AG04450 (cell line): ENCODE results near the gene DNHD1. TPM values are rescaled to one million over a fixed set of nuclear protein-coding genes. Genes with fewer than 3 reads are reported as not detected.

Experiments used
- CTCF ChIA-PET: fragments of 300-600, 350-600 bp; formaldehyde crosslinking; extraction: SDS; loops from one replicate; lab custom pipeline; 2022; ENCODE audit warnings: antibody characterized with exemption, inconsistent platforms; lab: Charles Lee
- POLR2A ChIA-PET: fragments of 350-600 bp; formaldehyde crosslinking; extraction: SDS; loops from one replicate; lab custom pipeline; 2021; ENCODE audit warnings: antibody characterized with exemption, inconsistent platforms; lab: Yijun Ruan, JAX
- DNase-seq: peaks from one replicate; pipeline ENCODE4 v3.0.0-alpha.2; 2011; ENCODE audit warnings: low read depth, low spot score
- H3K27ac ChIP-seq: one replicate; pipeline ENCODE4 v1.5.1; 2012; ENCODE audit warnings: low read depth, low read length, control low read depth
- H3K27me3 ChIP-seq: one replicate; pipeline ENCODE4 v1.6.0; 2012; ENCODE audit warnings: low read length; ENCODE audit not compliant: control insufficient read depth, insufficient read depth
- H3K4me3 ChIP-seq: 2 replicates; pipeline ENCODE4 v1.5.1; 2011; ENCODE audit warnings: mild to moderate bottlenecking, low read depth, low read length, control low read depth
- H3K9me3 ChIP-seq: 2 replicates; pipeline ENCODE4 v1.5.1; 2012; ENCODE audit warnings: low read length; ENCODE audit not compliant: control insufficient read depth, insufficient read depth
- polyA plus RNA-seq: library from polyadenylated mRNA; depleted of rRNA; stranded (reverse); fragments of >200 nt; gene quantifications from 2 replicates; pipeline ENCODE4 v1.2.3, GENCODE V29; 2011
- TF ChIP-seq, protein P1 (sequence below): IDR thresholded peaks from 2 replicates; pipeline ENCODE4 v1.5.1; 2011; ENCODE audit warnings: low read depth, low read length, control low read depth, inconsistent platforms

Gene DNHD1
- polyA plus RNA-seq, 1 experiment: 2.2 TPM

DNA sequence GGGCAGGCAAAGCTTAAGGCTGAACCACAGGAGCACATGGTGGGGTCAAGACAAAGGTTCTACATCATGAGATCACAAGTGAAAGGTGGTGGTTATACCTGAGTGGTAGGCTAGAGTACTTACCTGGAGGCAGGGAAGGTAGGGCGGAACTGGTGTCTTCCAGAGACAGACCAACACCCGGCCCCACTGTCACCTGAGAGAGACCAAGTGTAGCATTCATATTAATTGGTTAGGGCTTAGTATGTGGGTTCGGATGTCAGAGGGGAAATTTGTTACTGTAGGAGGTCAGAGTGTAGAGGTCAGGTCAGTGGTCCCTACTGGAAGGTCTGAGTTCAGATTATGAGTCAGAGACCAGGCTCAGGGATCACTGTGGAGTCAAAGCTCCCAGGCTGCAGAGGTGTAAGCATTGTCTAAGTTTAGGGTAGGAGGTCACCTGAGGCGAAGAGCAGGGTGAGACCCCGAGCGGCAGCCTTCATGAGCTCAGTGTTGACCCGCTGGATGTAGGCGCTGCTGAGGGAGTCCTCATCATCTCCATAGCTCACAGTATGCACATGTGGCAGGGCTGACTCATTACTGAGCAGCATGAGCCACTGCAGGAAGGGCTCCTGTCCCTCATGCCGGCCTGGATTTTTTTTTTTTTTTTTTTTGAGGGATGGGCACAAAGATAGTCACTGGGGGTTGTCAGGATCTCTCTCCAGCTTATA is 119.0 kb downstream of the DNHD1 start:
- Histone ChIP-seq H3K27ac (no peak overlapping the region), H3K4me3 (no peak overlapping the region), H3K27me3 (no peaks in the 10 kb centered on the region), H3K9me3 (no peaks in the 10 kb centered on the region; the same call in 1 of the 2 replicates)
- DNase-seq: no peak
- TF ChIP-seq, protein P1, sequence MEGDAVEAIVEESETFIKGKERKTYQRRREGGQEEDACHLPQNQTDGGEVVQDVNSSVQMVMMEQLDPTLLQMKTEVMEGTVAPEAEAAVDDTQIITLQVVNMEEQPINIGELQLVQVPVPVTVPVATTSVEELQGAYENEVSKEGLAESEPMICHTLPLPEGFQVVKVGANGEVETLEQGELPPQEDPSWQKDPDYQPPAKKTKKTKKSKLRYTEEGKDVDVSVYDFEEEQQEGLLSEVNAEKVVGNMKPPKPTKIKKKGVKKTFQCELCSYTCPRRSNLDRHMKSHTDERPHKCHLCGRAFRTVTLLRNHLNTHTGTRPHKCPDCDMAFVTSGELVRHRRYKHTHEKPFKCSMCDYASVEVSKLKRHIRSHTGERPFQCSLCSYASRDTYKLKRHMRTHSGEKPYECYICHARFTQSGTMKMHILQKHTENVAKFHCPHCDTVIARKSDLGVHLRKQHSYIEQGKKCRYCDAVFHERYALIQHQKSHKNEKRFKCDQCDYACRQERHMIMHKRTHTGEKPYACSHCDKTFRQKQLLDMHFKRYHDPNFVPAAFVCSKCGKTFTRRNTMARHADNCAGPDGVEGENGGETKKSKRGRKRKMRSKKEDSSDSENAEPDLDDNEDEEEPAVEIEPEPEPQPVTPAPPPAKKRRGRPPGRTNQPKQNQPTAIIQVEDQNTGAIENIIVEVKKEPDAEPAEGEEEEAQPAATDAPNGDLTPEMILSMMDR: no peak
- CTCF ChIA-PET: interaction anchor here (1.1 kb wide), 1 partner anchor 68 kb away, joined by 7 read pairs; the partner anchor contains the start of gene MRPL17
- POLR2A ChIA-PET: no interaction called here

DNA sequence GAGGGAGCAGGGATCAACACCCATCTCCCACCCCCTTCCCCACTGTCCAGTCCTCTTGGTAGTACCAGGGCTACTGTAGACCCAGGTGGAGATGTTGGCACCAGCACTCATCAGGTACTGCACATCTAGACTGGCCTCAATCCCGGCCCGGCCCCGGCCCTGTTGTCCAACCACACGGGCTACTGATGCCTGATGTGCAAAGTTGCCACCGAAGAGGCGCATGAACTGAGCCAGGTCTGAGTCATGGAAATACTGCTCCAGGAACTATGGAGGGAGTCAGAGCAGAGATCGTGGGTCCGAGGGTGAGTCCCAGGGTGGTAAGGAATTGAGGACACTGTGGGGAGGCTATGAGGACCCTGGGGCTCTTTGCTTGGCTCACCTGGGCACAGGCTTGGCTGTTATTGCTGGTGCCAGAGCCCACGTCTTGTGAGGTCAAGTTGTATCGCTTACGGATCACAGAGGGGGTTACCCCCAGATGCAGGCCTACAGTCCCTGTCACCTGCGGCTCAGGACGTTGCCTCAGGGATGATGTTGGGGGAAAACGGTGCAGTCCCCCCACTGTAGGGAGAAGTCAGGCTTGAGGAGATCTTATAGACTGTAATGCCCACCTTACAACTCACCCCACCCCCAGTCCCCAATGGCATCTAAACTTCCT is 119.6 kb downstream of the DNHD1 start:
- H3K27me3 ChIP-seq: peaks cover 2% of the 10 kb centered on the region
- H3K4me3 ChIP-seq: no peak overlapping the region
- POLR2A ChIA-PET: no interaction called here
- CTCF ChIA-PET: interaction anchor here (1.1 to 3.4 kb wide), 2 partner anchors 67 kb away, joined by 7 to 44 read pairs; partner anchors contain the start of gene MRPL17
- no peak overlapping the region for H3K27ac ChIP-seq
- no peak for DNase-seq
- H3K9me3 ChIP-seq: no peaks in the 10 kb centered on the region; the same call in 1 of the 2 replicates
- TF ChIP-seq, protein P1: no peak

DNA sequence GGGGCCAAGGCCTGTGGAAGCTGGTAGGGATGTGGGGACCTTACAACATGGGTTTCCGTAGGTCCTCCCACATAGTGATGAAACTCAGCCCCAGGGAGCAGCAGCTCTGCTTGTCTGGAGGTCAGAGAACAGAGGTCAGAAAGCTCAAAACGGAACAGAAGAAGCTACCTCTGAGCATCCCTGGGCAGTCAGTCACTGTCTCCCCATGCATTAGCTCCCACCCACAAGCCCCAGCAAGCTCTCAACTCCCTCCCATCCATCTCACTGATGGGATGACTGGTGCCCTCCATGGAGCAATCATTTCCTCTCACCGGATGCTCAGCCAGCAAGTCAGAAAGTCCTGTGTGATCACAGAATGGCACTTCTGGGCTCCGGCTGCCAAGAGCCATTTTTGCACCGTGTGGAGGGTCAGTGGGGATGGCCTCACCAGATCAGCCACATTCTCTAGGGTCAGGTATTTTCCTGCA is 120.3 kb downstream of the DNHD1 start:
- peak overlapping the region; percentile 93 for H3K4me3 ChIP-seq
- CTCF ChIA-PET: interaction anchor here (0.9 to 3.4 kb wide), 8 partner anchors 9 to 238 kb away, joined by 3 to 44 read pairs (median 12); partner anchors contain the start of gene MRPL17
- no peaks in the 10 kb centered on the region; the same call in 1 of the 2 replicates for H3K9me3 ChIP-seq
- H3K27ac ChIP-seq: no peak overlapping the region
- POLR2A ChIA-PET: interaction anchor here (0.7 kb wide), 1 partner anchor 66 kb away, joined by 4 read pairs; the partner anchor contains the start of gene MRPL17
- peaks cover 2% of the 10 kb centered on the region for H3K27me3 ChIP-seq
- no peak for DNase-seq
- TF ChIP-seq, protein P1: no peak

DNA sequence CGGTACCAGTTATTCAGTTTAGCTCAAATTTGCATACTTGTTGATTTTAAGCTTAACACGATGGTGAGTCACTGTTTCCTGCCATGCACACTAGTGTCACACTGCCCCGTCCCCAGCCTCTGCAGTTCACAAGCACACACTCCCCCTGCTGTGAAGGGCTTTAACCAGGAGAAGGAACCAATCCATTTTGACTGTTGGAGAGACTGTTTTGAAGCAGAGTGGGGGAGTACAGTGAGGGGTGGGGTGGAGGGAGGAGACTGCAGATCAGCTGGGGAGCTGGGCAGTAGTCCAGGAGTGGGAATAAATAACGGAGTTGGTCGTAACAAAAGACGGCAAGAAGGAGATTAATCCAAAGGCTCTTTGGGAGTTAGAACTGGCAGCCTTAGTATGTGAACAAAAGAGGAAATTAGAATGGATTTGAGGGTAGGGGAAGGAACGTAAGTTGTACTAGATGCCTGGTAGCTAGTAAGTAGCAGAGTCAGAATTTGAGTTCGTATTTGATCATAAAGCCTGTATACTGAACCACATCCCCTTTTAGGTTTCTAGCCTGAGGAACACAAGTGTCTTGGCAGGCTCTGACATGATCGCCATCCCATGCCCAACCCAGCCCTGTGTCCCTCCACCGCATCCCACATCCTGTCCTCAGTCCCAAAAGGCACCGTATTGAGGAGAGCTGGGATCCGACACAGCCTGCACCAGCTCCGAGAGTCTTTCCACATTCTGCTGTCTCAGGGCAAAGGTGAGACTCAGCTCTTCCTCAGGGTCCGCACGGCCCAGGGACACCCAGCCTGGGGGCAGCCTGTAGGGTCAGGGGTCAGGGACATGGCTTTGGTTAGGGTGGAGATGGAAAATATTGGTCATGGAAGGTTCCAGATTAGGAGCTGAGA is 121.3 kb downstream of the DNHD1 start:
- ChIA-PET POLR2A (interaction anchor here (0.5 to 1.8 kb wide), 6 partner anchors 10 to 290 kb away, joined by 4 to 12 read pairs (median 8); partner anchors contain the start of genes ILK, MRPL17 and RRP8), CTCF (interaction anchor here (0.8 to 3.4 kb wide), 13 partner anchors 10 to 239 kb away, joined by 3 to 44 read pairs (median 5); partner anchors contain the start of gene MRPL17)
- peaks cover 2% of the 10 kb centered on the region for H3K27me3 ChIP-seq
- peak; percentile 59 for DNase-seq
- H3K9me3 ChIP-seq: no peaks in the 10 kb centered on the region; the same call in 1 of the 2 replicates
- H3K4me3 ChIP-seq: peak overlapping the region; percentile 93
- peak overlapping the region; percentile 73 for H3K27ac ChIP-seq
- TF ChIP-seq, protein P1: peak; percentile 19; the same call in 1 of the 2 replicates
